Activated T-cell treated with anti-CD3 and anti-CD28 coated beads, Interleukin-2, amount 50 U/mL, for 1 hour (primary cell): ENCODE measurements around the gene SCAMP3.

Experiments
- DNase-seq: peaks from one replicate; pipeline ENCODE4 v3.0.0-alpha.2; 2020

SCAMP3 gene

DNA sequence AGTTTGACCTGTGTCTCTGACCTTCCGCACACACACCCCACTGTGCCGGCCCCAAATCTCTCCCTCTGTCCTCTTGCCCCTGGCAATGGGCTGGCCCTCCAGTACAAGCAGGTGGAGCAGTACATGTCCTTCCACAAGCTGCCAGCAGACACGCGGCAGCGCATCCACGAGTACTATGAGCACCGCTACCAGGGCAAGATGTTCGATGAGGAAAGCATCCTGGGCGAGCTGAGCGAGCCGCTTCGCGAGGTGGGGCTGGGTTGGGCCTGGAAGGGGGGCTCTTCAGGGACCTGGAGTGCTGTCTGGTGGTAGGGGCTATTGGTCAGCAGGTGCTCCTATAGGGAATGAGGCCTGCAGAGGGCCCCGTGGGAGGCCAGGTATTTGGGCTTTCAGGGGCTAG lies 22.9 kb upstream of the SCAMP3 start:
- no peak for DNase-seq

DNA sequence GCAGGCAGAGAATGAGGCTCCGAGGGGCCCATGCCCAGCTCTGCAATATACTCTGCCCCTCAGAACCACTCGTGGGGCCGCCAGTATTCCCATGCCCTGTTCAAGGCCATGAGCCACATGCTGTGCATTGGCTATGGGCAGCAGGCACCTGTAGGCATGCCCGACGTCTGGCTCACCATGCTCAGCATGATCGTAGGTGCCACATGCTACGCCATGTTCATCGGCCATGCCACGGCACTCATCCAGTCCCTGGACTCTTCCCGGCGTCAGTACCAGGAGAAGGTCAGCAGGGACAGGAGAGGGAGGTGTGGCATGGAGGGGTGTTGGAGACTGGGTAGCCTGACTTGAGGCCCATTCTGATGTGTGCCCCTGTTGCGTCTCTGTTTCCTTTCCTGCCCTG lies 22.3 kb upstream of the SCAMP3 start:
- DNase-seq, result no peak

DNA sequence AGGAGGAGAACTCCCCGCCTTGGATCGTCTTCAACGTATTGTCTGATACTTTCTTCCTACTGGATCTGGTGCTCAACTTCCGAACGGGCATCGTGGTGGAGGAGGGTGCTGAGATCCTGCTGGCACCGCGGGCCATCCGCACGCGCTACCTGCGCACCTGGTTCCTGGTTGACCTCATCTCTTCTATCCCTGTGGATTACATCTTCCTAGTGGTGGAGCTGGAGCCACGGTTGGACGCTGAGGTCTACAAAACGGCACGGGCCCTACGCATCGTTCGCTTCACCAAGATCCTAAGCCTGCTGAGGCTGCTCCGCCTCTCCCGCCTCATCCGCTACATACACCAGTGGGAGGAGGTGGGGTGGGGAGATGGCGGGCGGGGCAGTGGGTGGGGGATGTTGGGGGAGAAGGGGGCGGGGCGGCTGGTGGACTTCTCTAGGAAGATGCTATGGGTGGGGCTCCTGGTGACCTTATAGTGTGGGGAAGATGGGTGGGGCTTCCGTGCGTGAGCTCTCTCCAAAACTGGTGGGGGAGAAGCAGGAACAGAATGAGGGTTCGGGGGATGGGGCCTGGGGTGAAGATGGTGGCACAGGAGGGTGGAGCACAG lies 20.4 kb upstream of the SCAMP3 start:
- no peak for DNase-seq

DNA sequence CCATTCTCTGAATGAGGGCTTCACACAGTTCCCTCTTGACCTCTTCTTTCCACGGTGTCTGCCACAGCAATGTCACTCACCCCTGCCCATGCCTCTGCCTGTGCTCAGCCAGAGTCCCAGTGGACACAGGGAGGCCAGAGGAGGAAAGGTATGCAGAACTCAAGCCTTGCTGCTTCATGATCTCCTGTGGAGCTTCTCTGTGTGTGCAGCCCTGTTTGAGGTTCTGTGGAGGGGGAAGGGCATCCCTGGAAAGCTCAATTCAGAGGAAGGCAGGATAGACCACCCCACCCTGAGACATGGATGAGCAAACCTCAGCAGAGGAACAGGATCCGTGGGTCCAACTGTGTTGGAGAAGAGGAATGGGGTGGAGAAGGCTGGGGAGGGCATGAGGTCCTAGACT lies 17.1 kb upstream of the SCAMP3 start:
- no peak for DNase-seq

DNA sequence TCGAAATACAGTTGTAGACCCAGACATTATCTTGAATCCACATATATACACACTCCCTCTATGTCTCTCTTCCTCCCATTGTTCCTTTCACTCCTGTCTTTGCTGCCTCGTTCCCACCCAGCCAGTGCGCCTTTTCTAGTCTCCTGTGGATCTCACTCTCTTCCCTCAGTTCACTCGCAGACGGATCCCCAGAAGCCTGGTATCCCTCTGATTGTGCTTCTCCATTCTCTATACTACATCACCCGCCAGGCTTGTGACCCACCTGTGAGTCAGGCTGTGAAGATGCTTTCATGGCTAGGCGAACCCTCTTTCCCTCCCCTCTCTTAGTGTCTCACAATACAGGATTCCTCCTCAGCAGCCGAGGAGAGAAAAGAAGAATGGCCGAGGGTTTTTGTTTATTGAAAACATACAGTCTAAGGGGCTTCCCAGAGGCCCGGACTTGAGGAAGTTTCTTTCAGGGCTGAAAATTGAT lies 16.6 kb upstream of the SCAMP3 start:
- DNase-seq, result no peak

DNA sequence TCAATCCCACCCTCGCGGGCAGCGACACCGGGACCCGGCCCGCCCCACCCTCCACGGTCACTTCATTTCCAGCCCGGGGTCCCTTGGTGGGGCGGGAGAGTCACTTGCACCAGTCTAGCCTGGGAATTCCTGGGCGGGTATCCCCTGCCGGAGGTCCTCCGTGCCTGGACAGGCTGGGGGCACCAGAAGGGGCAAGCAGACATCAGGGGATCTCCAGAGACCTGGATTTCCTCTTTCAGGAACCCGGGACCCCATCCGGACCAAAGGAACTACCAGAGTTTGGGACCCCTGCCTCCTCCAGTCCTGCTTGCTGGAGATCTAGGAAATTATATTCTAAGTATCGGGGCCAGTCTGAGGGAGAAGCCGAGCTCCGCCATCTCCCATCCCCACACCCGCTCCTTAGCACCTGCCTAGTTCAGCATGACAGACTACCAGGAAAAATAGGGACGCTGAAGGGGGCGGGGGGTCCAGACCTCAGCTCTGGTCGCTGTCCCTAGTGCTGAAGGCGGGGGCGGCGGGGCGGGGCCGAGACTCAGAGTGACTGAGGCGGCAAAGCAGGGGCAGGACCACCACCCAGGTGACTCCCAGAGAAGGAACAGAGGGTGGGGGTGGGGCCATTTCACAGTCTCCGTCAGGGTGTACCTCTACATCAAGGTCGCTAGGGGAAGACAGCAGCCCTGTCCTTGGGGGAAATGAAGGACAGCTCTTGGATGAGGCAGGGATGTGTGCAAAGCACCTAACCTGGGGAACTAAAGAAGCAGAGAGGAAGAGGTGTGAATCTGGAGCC lies 15.9 kb upstream of the SCAMP3 start:
- DNase-seq, result peak; percentile 77

DNA sequence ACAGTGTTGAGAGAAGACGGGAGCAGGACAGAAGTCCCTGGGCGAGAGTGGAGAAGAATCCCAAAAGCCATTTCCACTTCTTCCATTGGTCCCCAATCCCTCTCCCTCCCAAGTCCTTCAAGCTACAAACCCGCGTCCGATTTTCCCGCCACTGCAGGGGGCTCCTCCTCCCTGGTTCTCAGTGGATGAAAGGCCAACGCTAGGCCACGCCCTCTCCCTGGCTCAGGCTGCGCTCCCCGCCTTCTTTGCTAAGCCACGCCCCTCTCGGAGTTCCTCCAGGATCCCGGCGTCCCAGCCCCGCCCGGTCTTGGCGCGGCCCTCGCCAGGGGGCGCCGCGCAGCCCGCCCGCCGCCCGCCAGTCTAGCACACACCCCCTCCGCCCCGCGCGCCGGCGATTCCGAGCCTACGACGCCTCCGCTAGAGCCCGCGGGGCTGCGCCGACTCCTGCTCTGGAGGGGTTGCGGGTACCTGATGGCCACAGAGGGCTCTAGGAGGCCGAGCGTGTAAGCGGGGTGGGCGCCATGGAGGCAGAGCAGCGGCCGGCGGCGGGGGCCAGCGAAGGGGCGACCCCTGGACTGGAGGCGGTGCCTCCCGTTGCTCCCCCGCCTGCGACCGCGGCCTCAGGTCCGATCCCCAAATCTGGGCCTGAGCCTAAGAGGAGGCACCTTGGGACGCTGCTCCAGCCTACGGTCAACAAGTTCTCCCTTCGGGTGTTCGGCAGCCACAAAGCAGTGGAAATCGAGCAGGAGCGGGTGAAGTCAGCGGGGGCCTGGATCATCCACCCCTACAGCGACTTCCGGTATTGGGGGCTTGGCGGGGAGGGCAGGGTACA lies 15.1 kb upstream of the SCAMP3 start, which contains the start of gene HCN3:
Gene HCN3, plus strand, starts transcription at position 394 of the 832 bp plus-strand sequence. Its CDS starts 128 bp downstream, at position 522.
- peak; percentile 93 for DNase-seq

DNA sequence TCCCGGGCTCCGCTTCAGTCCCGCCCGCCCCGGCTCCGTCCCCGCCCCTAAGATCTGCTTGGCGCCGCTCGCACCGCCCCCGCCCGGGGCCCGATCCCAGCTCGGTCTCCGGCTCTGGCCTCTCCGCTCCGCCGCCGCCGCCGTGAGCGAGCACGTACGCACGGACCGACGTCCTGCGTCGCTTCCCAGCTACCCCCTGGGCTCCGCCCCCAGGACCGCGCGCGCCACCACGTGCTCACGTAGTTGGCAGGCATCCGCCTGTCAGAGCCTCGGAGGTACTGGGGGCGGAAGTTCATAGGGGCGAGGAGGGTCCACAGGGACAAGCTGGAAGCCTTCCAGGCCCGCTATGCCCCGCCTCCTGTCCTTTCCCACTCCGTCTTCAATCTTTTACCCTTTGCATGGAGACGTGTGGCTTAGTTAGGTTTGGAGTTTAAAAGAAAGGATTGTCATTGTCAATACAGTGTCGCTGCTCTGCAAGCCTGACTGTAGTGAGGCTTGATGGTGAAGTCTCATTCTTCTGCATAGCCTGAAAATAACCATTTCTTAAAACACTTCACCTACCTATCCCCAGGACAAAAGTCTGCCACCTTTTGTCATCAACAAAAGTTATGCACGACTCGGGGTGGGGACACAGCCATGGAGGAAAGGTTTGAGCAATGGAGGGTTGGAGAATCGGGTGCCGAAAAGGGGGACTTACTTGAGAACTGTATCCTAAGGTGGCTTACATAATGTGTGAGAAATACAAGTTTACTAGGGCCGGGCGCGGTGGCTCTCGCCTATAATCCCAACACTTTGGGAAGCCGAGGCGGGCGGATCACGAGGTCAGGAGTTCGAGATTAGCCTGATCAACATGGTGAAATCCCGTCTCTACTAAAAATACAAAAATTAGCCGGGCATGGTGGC lies 11.4 kb upstream of the SCAMP3 start, which contains the start of gene CLK2:
Gene CLK2, minus strand, starts transcription at position 162 of the 903 bp plus-strand sequence. CDS start 2,527 bp downstream, outside the sequence.
- peak; percentile 93 for DNase-seq

DNA sequence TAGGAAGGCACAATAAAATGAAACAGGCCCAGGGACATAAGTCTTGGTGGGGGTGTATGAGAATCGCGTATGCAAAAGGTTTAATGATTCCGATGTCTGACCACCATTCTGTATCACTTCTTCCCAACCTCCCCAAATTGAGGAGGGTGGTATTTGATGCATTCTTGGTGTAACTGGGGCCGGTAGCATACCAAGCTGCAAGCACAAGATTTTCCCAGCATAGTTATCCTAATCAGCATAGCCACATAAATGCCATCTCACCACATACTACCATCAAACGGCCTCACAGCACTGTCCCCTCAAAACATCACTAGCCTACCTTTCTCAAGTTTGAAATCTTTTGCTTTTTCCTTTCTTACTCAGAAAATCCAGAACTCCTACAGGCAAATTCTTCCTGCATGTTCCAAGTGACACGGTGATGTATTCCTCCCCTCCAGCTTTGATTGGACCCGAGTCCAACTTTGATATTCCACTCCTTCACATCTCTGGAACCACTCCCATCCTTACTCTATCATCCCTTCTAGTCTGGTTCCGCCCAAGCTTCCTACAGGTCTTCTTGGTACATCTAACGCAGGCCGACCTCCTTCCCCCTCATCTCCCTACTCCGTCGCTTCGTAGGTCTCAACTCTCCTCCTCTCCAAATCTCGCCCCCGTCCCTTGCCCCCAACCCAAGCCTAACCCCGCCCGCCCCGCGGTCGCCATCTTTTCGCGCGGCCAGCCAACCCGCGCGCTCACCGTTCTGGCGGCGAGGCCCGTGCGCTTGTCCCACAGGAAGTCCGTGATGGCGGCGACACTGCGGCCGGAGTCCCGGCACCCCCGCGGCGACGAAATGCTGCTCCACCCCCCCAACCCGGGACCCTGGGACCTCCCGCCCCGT lies 10.5 kb upstream of the SCAMP3 start:
- no peak for DNase-seq

DNA sequence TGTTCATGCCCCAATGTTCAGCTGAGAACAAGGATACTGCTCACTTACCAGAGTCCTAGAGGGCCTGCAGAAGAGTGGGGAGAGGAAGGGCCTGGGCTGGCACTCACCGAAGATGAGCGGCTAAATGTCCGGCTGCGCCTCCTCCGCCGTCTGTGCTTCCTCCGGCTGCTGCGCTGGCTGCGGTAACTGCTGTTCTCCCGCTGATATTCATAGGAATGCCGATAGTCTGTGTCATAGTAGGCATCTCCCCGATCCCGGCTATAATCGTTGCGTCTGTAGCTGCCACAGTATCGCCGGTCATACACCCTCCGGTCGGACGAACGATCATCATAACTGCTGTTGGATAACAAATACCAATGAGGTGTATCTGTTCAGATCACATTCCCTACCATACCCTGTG lies 7.2 kb upstream of the SCAMP3 start:
- DNase-seq, result no peak

DNA sequence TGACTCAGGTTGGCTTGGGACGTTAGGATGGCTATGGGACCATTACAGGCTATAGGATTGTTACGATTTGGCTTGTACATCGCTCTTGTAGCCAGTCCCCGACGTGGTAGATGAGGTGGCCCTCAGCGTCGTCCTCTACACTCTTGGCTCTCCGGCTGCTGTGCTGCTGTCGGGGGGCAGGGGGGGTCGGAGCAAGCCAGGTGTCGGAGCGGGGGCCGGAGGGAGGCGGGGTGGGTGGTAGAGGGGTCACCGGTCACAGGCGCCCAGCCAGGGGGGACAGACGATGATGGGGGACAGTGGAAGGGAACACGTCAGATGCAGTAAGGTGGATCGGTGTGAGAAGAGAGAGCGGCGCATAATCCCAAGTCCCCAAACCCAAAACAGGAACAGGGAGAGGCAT lies 6.5 kb upstream of the SCAMP3 start:
- DNase-seq, result no peak

DNA sequence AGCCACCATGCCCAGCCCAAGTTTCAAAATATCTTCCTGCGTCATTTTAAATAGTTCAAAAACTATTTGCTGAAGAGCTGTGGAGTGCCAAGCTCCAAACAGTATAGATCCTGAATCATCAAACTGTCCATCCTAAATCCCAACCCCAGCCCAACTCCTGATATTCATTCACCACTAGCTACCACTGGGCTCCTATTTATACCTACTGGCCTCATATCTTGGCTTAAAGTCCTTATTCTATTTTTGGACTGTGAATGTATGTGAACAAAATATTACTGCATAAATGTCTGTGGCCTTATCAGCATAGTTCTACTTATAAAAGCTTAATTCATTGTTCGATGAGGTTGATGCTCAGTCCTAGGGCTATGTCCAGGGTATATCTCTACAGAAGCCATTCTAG lies 5.2 kb upstream of the SCAMP3 start:
- no peak for DNase-seq

DNA sequence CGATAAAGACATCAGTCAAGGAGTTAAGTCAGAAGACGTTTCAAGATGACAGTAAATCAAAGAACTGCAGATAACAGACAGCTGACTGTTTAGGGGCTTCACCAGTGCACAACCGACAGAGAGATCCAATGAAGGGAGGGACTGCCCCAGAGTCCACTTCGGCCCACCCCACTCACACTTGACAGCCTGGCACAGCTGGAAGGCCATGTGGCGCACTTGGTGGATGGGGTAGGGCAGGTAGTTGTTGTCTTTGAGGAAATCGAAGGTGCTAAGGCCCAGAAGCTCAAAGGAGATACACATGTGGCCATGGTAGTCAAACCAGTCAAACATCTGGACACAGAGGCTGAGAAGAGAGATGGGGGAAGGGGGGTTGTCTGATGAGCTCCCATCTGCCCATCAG lies 4.4 kb upstream of the SCAMP3 start:
- DNase-seq, result no peak

DNA sequence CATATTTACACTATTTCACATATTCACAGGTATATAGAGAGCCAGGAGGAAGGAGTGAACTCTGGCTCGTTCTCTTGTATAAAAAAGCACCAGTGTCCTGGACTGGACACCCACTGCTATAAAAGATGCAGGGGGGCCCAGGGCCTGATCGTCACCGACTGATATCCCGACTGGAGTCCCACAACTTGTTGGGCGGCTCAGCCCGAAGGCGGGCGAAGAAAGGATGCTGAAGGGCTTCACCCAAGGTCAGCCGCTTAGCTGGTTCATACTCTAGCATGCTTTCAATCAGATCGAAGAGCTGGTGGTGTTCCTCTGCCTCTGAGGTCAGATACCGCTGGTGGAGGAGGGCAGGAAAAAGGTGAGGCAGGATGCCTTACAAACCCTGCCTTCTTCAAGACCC lies 907 bp upstream of the SCAMP3 start:
- no peak for DNase-seq

DNA sequence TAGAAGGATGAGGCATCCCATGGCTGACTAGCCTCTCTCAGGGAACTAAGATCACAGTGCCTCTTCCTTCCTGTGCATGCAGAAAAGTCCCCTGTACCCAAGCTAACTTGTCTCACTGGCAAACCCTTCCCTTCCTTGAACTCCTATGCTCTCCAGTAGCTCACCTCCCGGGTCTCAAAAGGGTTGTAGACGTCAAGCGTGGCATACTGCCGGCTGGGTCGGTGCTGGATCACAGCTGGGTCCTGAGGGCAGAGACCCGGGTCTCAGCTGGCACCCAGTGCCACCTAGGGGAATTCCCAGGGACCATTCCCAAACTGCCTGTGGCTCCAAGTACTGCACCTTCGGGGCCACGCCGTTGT lies 688 bp downstream of the SCAMP3 start:
- no peak for DNase-seq

DNA sequence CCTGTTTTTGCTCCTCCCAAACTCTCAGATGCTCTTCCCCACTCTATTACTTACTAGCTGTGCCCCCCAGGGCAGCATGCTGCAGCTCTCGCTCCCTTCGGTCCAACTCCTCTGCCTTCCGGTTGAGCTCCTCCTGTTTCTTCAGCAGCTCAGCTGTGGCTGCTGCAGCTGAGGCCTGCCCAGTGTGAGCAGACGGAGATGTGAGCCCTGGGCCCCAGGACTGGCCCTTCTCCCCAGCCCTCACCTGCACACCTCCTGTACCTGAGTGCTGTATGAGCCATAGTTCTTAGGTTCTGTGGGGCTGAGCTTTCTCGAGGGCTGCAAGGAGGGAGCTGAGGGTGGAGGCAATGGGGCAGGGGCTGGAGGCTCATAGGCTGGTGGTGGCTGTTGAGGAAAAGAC lies 1.9 kb downstream of the SCAMP3 start:
- DNase-seq, result no peak

DNA sequence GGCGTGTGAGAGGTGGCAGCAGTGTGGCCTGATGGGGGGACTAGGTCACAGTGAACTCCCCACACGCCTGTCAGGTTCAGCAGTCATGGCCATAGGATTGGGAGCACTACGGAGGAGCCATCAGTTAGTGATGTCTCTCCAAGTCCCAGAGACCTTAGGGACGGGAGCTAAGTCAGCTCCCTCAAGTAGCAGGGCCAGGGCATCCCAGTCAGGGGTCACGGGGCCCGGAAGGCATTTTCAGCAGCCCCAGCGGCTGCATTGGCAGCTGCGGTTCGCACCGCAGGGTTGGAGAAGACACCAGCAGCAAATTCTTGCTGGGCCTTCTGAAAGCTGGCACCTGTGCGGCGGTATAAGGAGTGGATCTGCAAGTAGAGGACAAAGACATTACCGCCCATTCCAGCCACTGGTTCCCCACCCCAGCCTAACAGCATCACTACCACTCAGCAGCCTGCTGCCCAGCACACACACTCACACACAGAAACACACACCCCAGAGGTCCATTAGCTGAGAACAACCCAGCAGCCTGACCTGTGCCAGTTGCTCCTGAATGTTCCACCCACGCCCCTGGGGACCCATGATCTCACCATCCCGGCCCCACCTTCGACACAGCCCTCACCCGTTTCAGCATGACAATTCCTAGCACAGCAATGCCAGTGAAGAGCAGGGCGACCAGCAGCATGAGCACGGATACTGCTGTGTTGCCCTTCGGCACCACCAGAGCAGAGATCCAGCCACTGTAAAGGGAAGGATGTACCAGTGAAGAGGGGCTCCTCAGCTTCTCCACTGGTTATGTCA lies 5.9 kb downstream of the SCAMP3 start:
- DNase-seq, result no peak

DNA sequence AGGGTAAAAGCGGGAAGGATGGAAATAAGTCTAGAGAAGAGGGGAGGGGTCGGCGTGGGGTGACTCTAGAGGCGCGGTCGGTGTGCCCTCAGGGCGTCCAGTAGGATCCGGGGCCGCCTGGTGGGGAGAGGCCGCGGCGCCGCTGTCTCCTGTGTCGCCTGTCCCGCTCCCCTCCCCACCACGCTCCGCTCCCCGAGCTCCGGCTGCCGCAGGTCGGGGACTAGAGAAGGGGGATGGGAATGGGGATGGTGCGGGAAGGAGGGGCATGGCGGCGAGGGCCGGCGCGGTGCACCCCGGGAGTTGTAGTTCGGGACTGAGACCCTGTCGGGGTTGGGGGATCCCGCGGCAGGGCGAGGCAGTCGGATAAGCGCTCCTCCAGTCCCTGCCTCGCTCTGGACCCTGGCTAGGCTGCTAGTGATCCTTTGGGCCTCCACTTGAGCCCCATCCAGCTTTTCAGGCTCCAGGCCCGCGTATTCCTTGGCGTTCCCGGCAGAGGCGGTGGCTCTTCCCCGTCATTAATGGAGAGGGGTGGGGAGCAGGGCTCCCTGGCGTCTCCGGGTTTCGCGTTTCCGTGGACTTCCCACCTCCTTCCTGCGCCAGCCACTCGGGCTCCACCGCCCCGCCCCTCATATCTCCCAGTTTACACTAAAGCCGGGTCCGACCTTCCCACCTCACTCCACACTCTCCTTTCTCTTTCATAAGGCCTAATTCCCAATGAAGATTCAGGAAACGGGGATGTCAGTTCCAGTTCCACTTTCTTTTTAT lies 6.7 kb downstream of the SCAMP3 start, which contains the start of gene ENTREP3:
Gene ENTREP3, minus strand, starts transcription at position 241 of the 765 bp plus-strand sequence. CDS start 606 bp downstream, outside the sequence.
- DNase-seq, result peak; percentile 76

DNA sequence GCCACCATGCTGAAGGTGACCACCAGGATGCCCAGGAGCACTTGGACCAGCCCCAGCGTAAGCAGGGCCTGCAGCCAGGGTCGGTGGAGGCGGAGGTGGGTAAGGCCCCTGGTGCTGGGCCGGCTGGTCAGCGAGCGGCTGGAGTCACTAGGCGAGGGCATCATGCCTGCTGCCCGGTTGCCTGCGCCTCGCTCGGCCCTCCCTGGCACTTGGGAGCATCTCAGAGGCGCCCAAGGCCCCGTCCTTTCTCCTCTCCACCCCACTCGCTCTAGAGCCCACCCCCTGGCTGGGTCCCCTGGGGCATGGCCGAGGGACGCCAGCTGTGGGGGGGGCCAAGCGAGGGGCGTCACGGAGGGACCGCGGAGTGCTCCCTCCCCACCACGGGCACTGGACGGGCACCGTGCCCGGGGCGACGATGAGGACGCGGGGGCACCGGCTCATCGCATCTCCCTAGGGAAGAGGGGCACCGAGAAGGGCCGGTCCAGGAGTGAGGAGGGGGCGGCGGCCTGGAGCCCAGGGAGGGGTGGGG lies 7.4 kb downstream of the SCAMP3 start:
- no peak for DNase-seq
